SK-N-SH (cell line): Measurements from ENCODE around the gene C10orf67.
A peak's percentile ranks its signal among the peaks of the same experiment; 100 is the strongest.

Experiments used
- CTCF ChIP-seq: fragments of 200-600 bp; sonication (generic); IDR thresholded peaks from 2 replicates; pipeline ENCODE4 v1.6.1; 2017; ENCODE audit warnings: antibody characterized with exemption, mild to moderate bottlenecking, moderate library complexity
- EP300 ChIP-seq, 2 experiments: IDR thresholded peaks; 2 replicates each; pipeline versions ENCODE4 v1.4.0 to v1.6.1; 2012; ENCODE audit warnings: borderline replicate concordance in 1 of 2, low read depth in 1 of 2, low read length in 1 of 2
- JUND ChIP-seq: IDR thresholded peaks from 2 replicates; pipeline ENCODE4 v1.4.0; 2012
- MEF2A ChIP-seq: IDR thresholded peaks from 2 replicates; pipeline ENCODE4 v1.4.0; 2012; ENCODE audit warnings: low read depth, borderline replicate concordance
- MXI1 ChIP-seq: IDR thresholded peaks from 2 replicates; pipeline ENCODE4 v1.6.1; 2012; ENCODE audit warnings: mild to moderate bottlenecking, low read depth, low read length, improper control_type of control experiment
- NRF1 ChIP-seq: IDR thresholded peaks from 2 replicates; pipeline ENCODE4 v1.6.1; 2012; ENCODE audit warnings: low read depth, mild to moderate bottlenecking, low read length
- RAD21 ChIP-seq: IDR thresholded peaks from 2 replicates; pipeline ENCODE4 v1.6.1; 2012; ENCODE audit warnings: mild to moderate bottlenecking, low read length
- RCOR1 ChIP-seq: fragments of 150-350 bp; IDR thresholded peaks from 2 replicates; pipeline ENCODE4 v1.6.1; 2017; ENCODE audit warnings: antibody characterized with exemption, low read length
- SIN3A ChIP-seq: IDR thresholded peaks from 2 replicates; pipeline ENCODE4 v1.6.1; 2012; ENCODE audit warnings: low read depth, mild to moderate bottlenecking, low read length, moderate library complexity, borderline replicate concordance
- TAF1 ChIP-seq: IDR thresholded peaks from 2 replicates; pipeline ENCODE4 v1.6.1; 2012; ENCODE audit warnings: low read depth, mild to moderate bottlenecking, low read length, moderate library complexity, borderline replicate concordance
- USF1 ChIP-seq: IDR thresholded peaks from 2 replicates; pipeline ENCODE4 v1.4.0; 2012; ENCODE audit warnings: low read depth, borderline replicate concordance

GRCh38 chr10:23381298-23382040, 36.9 kb upstream of the C10orf67 start:
- TF ChIP-seq CTCF (no peak), JUND (no peak), RAD21 (no peak), TAF1 (no peak), USF1 (peak; percentile 59; the same call in 1 of the 2 replicates), SIN3A (no peak), RCOR1 (no peak), EP300 (IDR thresholded peaks at IDR 0.05; ENCODE audit: borderline replicate concordance in 1 of 2, low read depth in 1 of 2, low read length in 1 of 2) (no peak), NRF1 (no peak), MEF2A (no peak), MXI1 (no peak)
